Fibroblast of villous mesenchyme (primary cell): Measurements from ENCODE around the gene AFTPH. TPM values are rescaled to one million over a fixed set of nuclear protein-coding genes. Genes with fewer than 3 reads are reported as not detected.
"Not testable (repeated sequence)": the region's sequence is repeated elsewhere in the genome, so short reads cannot be mapped to it uniquely, and the experiment has no call there.

Experiments used
- DNase-seq: peaks from one replicate; pipeline ENCODE4 v3.0.0-alpha.2; 2010; ENCODE audit warnings: low read depth
- H3K4me3 ChIP-seq: 2 replicates; pipeline ENCODE4 v1.5.1; 2011; ENCODE audit warnings: low read depth, mild to moderate bottlenecking, low read length
- total RNA-seq: library from RNA; depleted of rRNA; stranded (reverse); fragments of >200 nt; gene quantifications from 2 replicates; pipeline ENCODE4 v1.2.3, GENCODE V29; 2012
- TF ChIP-seq, protein P1 (sequence below): IDR thresholded peaks from 2 replicates; pipeline ENCODE4 v1.5.1; 2012; ENCODE audit warnings: low read depth, mild to moderate bottlenecking, low read length; ENCODE audit not compliant: insufficient read depth

AFTPH gene
- total RNA-seq, 1 donor, result 40.2 TPM

DNA sequence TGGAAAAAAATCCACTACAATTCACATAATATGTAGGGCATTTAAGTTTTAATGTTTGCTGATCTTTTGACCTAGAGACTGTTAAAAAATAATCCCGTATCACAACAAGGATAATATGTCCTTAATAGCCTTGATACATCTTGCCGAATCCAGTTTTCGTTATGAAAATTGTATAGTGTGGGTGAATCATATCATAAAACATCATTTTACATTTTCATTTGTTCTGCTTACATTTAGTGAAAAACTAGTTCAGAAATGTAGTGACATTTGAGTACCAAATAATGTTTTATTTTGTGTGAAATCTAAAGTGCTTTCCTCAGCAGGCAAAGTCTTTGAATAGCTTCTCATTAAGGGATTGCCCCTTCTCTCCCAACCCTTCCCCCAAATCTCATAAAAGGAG lies 1.9 kb downstream of the AFTPH start:
- TF ChIP-seq, protein P1, sequence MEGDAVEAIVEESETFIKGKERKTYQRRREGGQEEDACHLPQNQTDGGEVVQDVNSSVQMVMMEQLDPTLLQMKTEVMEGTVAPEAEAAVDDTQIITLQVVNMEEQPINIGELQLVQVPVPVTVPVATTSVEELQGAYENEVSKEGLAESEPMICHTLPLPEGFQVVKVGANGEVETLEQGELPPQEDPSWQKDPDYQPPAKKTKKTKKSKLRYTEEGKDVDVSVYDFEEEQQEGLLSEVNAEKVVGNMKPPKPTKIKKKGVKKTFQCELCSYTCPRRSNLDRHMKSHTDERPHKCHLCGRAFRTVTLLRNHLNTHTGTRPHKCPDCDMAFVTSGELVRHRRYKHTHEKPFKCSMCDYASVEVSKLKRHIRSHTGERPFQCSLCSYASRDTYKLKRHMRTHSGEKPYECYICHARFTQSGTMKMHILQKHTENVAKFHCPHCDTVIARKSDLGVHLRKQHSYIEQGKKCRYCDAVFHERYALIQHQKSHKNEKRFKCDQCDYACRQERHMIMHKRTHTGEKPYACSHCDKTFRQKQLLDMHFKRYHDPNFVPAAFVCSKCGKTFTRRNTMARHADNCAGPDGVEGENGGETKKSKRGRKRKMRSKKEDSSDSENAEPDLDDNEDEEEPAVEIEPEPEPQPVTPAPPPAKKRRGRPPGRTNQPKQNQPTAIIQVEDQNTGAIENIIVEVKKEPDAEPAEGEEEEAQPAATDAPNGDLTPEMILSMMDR, result no peak
- no peak overlapping the region for H3K4me3 ChIP-seq

DNA sequence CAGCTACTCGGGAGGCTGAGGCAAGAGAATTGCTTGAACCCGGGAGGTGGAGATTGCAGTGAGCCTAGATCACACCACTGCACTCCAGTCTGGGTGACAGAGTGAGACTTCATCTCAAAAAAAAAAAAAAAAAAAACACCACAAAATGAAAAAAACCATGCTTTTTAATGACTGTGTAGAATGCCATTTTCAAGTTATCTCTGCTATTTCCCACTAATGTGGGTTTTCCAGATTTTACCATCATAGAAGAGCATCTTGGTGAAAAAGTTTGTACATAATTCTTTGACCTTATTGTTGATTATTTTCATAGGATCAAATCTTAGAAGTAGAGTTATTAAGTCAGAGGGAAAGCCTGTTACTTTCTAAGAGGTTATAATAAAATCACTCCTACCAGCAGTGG lies 6.8 kb downstream of the AFTPH start:
- not testable (repeated sequence) for DNase-seq, H3K4me3 ChIP-seq

More for the DNA sequence above, 1.9 kb downstream of the AFTPH start:
- DNase-seq, result no peak

- TF ChIP-seq, protein P1, result no peak
- no peak overlapping the region for H3K4me3 ChIP-seq
- DNase-seq, result no peak
Measured at GRCh38 chr2:64532030-64532429, 7.9 kb downstream of the AFTPH start.

- peak; percentile 25 for DNase-seq
- TF ChIP-seq, protein P1, result no peak
- no peak overlapping the region for H3K4me3 ChIP-seq
Measured at GRCh38 chr2:64533882-64534281, 9.8 kb downstream of the AFTPH start.

- H3K4me3 ChIP-seq, result no peak overlapping the region
- TF ChIP-seq, protein P1, result no peak
- peak; percentile 9 for DNase-seq
Measured at GRCh38 chr2:64534363-64534762, 10.2 kb downstream of the AFTPH start.

DNA sequence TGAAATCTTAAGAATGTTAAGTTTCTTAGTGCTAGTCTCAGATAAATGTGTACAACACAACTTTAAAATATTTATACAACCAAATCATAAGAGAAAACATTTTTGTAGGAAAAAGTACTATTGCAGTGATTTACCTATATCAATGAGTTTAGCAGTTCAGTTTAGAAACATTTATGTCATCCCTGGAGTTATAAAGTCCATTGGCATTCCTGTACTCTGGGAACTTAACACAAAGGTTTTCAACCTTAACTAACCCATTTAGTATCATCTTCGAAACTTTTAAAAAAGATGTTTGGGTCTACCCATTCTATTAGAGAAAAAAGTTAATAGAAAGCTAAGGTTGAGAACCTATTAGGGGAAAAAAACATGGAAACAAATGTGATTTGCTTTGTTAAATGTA lies 10.9 kb downstream of the AFTPH start:
- no peak overlapping the region for H3K4me3 ChIP-seq
- no peak for DNase-seq
- TF ChIP-seq, protein P1, result no peak

DNA sequence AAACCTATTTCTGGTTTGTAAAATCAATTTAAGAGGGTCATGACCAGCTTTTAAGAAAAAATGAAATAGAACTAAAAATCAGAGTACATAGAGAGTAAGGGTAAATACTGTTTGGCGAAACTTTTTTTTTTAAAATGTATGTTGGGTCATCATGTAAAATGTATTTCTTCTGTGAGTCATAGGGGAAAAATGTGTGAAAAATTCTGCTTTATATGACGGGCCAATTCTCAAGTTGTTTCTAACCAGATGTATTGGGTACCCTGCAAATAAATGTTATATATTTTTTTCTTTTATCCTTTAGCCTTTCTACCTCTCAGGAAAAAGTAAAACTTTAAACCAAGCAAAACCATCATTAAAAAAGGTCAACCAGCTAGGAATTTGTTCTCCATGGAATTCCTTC lies 13.9 kb downstream of the AFTPH start:
- TF ChIP-seq, protein P1, result no peak
- no peak overlapping the region for H3K4me3 ChIP-seq
- peak; percentile 7 for DNase-seq
